GM21576 (cell line): ENCODE data around the gene MOCS1.
"Not testable (repeated sequence)": the region's sequence is repeated elsewhere in the genome, so short reads cannot be mapped to it uniquely, and the experiment has no call there.

Experiments
- ATAC-seq: cut with Tn5 transposase; IDR thresholded peaks from one replicate; pipeline ENCODE4 v1.9.1; 2021; ENCODE audit warnings: mild to moderate bottlenecking, moderate library complexity; ENCODE audit not compliant: unreplicated experiment

Gene MOCS1

DNA sequence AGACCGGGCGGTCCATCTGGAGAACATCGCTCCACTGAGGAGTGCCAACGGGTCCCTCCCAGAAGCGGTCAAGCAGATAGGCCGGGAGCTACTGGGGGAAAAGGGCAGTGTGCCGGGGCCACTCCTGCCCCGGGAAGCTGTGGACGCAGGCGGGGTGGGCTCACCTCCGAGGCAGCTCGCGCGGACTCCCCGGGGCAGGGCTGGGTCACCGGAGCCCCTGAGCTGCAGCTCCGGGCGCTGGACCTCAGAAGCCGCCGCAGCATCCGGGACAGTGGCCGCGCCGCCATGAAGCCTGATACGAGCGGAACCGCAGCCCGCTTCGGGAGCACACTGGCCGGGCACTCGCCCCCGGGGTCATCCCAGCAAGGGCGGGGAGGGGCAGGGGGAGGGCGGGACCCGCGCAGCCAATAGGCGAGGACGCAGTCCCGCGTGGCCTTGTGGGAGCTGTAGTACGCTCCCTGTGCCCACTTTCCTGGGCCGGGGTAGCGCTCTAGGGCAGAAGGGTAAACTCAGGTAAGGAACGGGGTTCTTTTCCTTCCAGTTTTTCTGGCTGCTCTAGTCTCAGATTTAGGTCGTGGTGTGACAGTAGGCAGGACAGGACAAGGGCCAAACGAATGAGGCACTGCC, at the start of gene MOCS1:
TSS of gene MOCS1 (minus strand) at position 332 of the 627 bp plus-strand sequence. CDS start at position 287, 45 bp downstream.
- no peak for ATAC-seq

DNA sequence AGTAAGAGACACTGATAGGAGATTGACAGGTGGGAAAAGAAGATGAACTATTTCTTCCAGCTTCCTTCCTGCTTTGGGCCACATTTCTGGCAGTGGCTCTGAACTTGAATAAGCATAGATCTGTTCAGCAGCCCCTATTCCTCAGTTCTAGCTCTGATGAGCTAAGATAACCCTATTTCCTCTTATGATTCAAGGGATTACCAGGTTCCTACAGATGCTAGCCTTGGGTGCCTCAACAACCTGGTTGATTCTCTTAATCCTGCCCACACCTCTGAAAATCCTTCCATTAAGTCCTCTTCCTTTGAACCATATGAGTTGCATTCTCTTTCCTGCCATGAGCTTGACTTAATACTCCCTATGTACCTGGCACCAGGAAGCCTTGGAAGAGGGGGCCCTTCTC, 49.8 kb upstream of the MOCS1 start:
- ATAC-seq, result no peak

DNA sequence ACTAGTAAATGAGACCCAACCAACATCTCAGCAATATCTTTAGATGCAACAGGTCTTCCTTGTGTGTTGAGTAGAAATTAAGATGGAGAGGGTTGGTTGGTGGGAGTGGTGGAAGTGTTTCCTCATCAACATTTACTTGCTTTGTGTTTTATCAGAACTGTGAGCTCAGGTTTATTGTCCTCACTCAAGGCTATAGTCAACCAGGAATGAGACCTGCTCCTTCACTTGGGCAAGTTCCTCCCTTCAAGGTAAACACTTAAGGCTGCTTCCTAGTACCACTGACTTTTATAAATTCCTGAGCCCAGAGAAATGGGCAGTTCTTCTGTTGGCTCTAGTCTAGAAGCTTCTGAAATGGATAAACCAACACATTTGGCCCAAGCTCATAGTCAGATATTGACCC, 48.9 kb upstream of the MOCS1 start:
- ATAC-seq, result no peak

DNA sequence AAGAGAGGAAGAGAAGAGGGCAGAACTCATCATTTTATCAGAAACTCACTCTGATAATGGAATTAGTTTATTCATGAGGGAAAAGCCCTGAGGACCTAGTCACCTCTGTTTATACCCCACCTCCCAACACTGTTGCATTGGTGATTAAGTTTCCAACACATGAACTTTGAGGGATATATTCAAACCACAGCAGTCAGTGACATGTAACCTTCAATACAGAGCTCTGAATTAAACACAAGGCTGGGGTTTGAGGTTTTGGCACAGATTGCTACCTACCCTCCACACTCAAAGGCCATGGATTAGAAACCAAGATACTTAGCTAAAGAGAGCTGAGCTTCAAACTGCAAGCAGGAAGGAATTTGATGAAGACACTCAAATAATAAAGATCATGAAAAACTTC, 48.5 kb upstream of the MOCS1 start:
- no peak for ATAC-seq

DNA sequence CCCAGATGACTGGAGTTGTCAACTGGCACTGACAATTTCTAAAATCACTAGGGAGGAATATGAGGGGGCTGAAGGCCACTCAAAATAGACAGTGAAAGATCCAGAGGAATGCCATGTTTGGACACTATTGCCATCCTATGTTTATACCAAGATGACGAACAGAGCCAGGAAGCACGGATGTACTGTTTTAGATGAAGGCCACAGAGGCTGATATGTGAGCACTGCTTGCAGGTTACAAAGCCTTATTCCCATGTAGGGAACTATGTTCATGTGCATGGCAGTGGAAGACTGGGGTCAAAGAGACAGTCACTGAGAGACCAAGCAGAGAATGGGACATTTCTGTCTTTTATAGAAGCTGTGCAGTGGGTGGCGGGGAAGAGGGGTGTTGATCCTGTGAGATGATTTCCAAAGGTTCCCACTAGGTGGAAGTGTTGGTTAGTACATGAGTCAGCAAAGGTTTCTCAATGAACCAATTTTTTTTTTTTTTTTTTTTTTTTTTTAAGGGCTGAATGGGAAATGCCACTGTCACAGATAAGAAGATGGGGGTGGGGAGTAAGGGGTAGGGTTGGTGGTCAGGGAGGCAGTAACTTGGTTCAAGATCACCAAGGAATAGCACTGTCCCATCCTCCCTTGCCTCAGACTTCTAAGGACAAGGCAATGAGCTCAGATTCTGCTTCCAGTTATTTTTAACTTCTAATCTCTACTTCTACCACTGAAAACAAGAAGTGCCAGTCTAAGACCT, 46.7 kb upstream of the MOCS1 start:
- no peak for ATAC-seq

DNA sequence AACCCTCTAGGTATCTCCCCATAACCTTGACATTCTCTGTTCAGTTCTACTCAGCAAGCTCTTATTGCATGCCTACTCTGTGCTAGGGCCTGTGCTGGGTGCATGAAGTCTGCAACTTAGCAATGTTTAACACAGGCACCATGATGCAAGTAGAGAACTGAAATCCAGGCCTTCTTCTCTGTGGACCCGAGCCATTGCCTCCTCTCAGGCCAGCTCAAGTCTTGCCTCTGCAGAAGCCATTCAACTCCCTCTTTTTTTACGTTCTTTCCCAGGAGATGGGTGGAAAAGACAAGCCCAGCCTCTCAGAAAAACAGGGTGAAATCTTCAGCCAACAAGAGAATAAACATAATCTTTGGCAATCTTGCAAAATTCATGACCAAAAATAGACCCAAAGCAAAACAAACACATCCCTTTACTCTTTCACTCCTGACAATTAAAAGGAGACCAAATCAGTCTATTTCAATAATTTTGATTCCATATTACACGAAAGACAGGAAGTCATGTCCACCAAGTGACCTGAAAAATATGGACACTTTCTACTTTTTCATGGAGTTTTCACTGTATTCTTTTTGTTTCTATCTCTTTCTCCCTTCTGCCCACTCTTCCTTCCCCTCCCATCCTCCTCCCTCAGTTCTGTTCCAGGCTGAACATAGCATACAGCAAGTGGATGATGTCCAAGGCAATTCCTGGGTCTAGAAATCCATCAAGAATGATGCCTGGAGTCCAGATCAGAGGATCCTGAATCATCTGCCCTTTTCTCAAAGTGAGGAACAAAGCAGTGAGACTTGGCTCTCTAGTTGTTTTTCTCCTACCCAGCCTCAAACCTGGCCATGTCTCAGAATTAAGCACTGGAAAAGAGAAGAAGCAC, 45.4 kb upstream of the MOCS1 start:
- no peak for ATAC-seq

DNA sequence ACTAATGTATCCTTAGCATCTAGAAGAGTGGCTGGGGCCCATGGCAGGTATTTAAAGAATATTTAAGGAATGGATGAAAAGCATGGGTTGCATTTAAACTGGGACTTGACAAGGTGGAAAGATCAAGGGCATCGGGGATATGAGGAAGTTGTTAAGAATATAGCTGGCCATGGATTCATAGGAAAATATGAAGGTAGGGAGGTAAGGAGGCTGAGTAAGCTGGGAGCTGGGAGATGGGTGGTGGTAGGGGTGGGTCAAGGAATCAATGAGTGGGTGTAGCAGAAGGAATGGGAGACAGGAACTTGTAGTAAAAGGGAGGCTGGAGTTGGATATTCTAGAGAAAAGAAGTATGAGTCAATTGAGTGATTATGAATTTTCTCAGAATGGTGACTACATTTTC, 44.0 kb upstream of the MOCS1 start:
- ATAC-seq, result no peak

DNA sequence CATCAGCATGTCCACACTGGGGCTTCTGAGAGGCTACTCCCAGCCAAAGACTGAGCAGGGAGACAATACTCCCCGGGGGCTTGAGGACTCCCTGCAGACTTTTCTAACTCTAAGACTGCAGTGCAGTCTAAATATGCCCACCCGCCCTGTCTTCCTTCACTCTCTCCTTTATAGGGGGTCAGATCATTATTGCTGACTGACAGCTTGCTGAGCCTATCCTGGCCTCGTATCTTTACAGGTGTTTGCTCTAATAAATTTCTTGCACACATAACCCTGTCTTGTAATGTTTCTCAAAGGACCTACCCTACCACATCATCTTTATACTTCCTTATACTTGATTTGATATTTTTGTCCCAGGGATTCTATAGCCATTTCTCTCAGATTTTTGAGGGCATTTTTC, 39.4 kb upstream of the MOCS1 start:
- ATAC-seq, result no peak

DNA sequence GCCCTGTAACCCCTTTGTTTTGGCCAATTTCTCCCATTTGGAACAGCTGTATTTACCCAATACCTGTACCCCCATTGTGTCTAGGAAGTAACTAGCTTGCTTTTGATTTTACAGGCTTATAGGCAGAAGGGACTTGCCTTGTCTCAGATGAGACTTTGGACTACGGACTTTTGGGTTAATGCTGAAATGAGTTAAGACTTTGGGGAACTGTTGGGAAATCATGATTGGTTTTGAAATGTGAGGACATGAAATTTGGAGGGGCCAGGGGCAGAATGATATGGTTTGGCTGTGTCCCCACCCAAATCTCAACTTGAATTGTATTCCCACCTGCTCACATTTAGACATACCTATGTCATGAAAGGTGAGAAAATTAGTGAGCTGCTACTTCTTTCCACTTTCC, 38.5 kb upstream of the MOCS1 start:
- not testable (repeated sequence) for ATAC-seq

DNA sequence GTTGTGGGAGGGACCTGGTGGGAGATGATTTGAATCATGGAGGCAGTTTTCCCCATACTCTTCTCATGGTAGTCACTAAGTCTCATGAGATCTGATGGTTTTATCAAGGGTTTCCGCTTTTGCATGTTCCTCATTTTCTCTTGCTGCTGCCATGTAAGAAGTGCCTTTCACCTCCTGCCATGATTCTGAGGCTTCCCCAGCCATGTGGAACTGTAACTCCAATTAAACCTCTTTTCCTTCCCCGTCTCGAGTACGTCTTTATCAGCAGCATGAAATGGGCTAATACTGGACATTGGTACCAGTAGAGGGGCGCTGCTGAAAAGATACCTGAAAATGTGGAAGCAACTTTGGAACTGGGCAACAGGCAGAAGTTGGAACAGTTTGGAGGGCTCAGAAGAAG, 36.9 kb upstream of the MOCS1 start:
- not testable (repeated sequence) for ATAC-seq

DNA sequence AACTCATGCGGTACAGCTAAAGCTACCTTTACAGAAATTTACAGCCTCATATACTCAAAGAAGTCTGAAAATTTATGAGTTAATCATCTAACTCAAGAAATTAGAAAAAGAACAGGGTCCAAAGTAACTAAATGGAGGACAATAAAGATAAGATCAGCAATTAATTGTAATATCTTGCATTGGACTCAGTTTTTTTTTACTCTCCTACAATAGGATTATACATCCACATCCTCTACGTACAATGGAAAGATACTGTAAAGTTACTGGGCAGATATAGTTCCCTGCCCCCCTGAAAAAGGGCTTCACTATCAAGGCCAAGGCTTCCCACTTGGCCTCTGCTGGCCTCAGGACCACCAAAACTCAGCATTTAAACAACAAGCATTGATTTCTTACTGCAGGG, 31.5 kb upstream of the MOCS1 start:
- ATAC-seq, result no peak

DNA sequence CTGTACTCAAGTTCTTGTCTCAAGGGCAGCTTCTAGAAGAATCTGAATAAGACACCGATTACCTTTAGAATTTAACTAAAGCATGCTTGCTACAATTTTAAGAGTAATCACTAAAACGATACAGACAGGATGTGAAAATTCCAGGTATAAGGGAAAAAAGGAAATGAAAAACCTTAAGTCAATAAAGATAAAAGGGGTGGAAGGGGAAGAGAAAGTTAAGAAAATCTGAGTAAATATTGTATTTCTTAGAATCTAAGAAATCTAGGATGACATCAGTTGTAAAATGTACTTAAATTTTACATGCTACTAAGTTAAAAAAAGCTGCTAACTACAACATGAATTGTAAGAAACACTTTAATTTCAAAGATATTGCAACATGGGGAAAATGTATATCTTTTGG, 30.3 kb upstream of the MOCS1 start:
- no peak for ATAC-seq

DNA sequence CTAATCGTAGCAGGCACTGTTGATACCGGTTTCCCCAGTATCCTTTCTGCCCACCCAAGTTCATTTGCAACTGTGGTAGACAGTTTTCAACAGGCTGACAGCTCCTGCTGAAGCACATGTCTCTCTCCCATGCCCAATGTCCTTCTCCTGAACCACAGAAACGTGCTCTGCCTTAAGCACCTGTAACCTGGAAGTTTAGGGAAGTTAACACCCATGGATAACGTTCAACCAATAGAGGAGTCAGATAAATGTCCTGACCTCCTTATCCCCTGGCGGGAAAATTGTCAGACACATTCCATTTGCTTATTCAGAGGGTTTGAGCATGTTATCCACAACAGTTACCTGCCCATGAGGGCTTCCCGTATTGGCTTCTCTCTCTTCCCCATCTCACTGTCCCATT, 29.8 kb upstream of the MOCS1 start:
- ATAC-seq, result no peak

DNA sequence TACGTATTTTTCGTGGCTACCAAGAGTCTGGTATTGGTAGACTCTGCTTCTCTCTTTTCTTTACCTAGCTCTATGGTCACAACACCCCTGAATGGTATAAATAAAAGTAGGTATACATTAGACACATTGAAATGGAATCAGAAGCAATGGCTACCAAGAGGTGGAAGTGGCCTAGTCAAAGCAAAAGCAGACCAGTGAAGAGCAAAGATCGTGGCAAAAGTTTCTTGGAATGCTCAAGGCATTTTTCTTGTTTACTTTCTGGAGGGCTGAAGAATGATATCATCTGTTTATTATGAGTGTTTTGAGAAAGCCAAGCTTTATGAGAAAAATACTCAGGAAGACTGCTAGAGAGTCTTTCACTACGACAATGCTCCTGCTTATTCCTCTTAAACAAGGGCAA, 28.6 kb upstream of the MOCS1 start:
- no peak for ATAC-seq

DNA sequence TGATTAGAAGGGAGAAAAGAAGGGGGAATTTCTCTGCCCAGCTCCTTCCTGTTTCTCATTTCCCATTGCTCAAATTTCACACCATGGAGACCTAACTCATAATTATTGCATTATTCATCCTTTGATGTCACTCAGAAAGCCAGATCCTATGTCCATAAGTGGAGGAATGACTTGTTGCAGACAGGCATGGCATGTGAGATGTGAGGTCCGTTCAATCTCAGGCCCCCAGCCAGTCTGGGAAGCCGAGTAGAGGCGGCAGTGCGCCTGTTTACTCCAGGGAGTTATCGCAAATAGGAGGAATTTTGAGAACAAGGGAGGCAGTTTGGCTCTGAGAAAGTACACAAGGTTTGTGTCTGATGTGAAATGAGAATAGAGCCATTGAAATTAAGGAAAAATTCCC, 26.9 kb upstream of the MOCS1 start:
- ATAC-seq, result no peak

DNA sequence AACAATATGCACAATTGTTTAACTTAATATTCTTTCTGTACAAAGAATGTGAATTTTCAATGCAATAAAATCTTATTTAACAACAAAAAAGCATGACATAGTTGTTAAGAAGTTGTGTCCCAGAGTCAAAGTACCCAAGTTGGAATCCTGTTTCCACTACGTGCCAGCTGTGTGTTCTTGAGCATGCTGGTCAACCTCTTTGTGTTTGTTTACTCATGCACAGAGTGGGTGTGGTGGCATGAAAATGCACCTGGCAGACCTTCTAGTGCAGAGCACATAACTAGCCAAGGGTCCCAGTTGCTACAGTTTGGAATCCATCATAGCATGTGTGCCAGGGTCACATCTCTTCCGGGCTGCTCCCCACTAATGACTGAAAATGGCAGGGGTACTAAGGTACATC, 24.7 kb upstream of the MOCS1 start:
- ATAC-seq, result no peak

DNA sequence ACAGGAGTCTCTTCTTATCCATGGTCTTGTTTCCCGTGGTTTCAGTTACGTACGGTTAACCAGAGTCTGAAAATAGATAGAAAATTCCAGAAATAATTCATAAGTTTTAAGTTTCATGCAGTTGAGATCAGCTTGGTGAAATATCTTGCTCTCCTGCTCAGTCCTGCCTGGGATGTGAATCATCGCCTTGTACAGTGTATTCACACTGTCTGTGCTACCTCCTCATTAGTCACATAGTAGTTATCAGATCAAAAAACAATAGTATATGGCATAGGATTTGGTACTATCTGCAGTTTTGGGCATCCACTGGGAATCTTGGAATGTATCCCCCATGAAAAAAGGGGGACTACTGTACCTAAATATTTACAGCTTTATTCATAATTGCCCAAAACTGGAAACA, 22.7 kb upstream of the MOCS1 start:
- no peak for ATAC-seq

DNA sequence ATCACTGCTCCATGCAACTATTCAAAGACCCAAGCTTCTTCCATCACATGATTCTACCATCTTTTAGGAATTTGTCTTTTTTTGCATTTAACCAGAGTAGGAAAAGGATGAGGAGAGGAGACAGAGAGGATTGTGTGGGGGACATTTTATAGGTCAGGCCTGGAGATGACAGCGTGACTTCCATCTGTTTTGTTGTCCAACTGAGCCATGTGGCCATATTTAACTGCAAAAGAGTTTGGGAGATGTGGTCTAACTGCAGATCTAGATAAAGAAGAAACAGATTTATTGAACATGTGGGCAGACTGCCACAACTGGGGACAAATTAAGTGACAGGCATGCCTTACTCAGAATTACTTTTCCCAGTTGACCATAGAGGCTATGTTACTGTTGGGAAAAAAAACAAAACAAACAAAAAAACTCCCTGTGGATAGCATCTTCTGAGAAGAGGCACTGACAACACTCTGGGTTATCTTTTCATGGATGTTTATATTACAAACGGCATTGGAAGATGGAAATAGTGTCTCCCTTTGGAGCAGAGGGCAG, 18.9 kb upstream of the MOCS1 start:
- no peak for ATAC-seq

DNA sequence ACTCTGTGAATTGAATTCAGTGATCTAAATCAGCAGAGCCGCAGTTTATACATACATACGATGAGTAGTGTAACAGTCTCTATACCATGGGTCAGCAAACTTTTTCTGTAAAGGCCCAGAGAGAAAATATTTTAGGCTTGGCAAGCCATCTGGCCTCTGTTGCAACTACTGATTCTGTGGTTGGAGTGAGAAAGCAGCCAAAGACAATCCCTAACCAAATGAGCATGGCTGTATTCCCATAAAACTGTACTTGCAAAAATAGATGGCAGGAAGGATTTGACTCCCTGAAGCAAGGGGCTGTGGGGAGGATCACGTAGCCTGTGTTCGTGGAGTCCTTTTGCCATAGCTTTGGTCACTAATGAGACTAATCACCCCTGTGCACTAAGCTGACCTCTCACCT, 17.9 kb upstream of the MOCS1 start:
- no peak for ATAC-seq

DNA sequence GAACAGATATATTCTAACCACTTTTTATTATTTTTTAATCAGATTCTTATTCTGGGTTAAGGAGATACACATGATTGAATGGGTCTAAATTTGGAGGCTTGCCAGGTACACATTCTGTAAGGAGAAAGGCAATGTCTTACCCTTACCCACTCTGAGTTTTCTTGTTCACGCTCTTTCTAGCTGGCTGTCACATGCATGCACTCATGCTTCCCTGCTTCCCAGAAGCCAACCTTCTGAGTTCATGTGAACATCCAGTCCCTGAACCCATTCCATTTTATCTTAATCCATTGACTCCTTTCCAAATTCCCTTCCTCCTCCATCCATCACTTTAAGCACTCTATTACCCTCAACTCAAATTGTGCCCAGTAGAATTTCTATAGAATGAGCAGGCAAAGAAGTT, 17.5 kb upstream of the MOCS1 start:
- ATAC-seq, result no peak

DNA sequence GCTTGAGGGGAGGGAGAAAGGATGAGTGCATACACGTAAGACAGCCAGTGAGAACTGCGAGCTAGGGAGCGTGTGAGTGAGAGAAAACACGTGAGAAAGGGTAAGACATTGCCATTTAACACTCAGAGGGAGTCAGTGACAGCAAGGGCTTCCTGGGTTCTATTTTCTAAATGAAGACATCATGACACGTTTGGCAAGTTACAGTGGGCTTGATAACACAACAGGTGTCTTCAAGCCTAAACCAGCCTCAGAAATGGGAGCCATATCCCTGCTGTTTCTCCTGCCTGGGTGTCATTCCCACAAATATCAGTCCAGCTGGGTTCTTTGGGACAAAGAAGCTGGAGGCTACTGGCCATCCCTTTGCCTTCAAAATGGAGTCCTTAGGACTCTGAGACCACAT, 16.9 kb upstream of the MOCS1 start:
- no peak for ATAC-seq
